GM21367 (cell line): ENCODE measurements around the gene RNASE11.
"Not testable (repeated sequence)": the region's sequence is repeated elsewhere in the genome, so short reads cannot be mapped to it uniquely, and the experiment has no call there.

ENCODE experiments used
- ATAC-seq: cut with Tn5 transposase; IDR thresholded peaks from one replicate; pipeline ENCODE4 v1.9.1; 2021; ENCODE audit not compliant: unreplicated experiment

Gene RNASE11

DNA sequence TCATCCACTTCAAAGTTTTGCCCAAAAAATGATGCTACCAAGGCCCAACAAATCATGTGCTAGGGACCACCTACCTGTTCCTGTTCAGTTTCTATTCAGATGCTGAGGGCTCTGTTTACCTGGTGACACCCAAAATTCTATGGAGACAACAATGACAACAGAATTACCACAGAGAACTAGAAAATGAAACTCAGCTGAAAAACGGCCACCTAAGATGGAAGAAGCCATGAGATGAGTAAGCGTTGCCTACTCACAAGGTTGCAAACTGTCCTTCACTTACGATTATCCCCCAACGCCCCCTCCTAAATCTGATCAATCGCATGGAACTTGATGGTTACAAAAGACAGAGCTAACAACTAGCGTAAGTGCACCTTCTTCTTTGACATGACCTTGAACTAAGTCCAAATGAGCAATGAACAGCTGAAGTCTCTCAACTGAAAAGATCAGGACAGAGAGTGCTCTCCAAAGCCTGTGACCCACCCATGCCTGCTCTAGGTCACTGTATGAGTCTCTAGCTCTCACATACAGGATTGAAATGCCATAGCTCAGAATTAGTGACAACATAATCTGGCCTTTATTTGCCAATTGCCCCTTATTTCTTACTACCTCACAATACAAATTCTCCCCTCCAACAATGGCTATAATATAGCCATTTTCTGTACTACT lies at the start of gene RNASE11:
TSS of gene RNASE11 (minus strand) at position 513 of the 666 bp plus-strand sequence.
- no peak for ATAC-seq

DNA sequence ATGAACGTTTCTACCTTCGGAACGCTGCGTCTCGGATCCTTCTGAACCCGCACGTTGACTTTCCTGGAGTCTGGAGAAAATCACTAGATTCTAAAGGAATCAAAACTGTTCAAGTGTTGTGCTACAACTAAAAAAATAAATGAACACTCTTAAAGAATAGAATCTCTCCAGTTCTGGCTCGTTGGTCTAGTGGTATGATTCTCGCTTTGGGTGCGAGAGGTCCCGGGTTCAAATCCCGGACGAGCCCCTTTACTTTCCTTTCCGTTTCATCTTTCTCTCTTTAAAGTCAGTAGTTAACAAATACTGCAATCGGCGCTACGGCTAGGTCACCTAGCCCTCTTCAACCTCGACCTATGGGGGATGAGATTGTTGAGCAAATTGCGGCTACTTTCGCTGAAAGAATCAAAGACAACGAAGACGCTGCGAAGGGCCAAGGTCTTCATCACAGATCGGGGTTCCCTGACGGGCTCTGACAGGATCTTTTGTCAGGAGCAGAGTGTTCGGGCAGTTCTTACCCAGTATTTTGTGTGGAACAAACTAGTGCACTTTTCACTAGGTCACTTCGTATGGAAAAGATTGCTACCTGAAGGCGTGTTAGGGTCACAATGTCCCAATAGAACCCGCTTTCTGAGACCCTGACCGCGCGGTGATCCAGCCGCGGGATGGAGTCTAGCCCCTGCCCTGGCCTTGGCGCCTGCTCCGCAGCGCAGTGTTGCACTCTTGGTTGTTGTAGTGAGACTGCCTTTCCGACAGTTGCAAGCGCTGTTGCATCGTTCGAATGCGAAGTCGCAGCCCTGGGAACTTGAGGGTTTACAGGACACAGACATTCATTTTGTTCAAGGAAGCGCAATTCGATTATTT lies 45.3 kb upstream of the RNASE11 start:
- peak; percentile 51 for ATAC-seq

DNA sequence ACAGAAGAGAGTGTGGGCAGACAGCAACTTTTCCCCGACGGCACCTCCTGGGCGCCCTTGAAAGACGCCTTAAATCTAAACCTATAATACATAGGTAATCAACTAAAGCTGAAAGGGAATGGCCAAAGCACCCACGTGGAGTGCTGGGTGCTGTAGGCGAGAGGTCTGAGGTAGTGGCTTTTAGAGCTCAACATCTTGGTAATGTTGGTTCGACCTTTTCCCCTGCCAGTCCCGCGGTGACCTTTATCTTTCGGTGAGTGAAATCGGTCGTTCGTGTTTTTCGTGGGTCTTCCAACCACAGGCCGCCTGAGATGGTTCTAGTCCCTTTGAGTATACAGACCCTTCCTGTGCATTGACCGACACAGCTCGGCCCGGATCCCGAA lies 44.6 kb upstream of the RNASE11 start:
- no peak for ATAC-seq

DNA sequence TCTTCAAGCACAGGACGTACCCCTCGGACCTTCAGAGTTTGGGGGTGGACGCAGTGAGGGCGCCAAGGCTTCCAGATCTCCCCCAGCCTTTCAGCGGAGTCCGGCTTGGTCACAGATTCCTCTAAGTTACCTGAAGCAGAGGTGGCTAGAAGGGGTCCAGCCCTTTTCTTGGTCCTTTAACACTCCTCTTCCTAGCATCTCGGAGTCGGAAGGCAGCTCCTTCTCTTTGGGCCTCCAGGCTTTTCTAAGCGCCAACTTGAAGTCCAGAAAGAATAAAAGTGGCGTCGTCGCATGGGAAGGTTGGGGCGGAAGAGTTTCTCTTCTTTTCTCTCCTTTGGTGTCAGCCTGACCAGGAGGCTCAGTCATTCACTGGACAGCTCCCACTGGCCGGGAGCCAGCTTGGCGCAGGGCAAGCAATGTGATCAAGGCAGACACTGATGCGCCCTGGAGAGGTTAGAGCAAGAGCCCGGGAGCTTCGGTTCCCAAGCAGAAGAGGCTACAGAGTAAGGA lies 44.1 kb upstream of the RNASE11 start:
- no peak for ATAC-seq

DNA sequence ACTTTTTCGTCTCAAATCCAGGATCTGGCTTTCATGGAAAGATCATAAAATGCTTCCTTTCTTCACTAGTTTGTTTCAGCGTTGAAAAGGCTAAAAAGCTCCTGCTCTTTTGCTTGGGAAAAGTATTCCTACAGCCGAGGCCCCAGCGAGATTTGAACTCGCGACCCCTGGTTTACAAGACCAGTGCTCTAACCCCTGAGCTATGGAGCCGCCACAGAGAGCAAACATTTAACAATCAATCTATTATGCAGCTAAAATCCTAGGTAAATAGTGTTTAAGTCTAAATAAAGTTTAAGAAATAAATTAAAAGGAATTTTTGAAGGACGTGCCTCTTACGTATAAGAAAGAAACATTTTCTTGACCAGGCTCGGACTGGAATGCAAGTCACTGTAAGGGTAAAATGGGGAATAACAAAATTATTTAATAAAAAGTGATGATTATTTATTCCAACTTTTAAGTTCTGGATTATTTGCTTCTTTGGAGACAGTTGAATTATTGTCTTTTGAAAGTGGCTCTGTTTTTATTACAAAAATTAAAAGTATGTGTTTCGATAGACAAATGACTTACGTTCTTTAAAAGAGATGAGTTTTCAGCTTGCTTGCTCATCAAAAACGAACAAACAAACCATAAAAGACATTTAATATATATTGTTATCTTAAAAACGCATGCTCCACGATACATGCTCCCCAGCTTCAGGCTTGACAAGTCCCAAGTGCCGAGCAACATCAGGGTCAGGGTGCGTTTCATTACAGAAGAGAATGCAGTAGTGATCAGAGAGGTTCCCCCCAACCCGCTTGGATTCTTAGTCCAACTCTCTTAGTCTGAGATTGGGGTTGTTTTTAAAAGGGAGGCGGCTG lies 43.5 kb upstream of the RNASE11 start:
- ATAC-seq, result no peak

- no peak for ATAC-seq
Observed at GRCh38 chr14:20630340-20631022, 42.7 kb upstream of the RNASE11 start.

- no peak for ATAC-seq
Observed at GRCh38 chr14:20628063-20628854, 40.5 kb upstream of the RNASE11 start.

GRCh38 chr14:20627346-20628027 lies 39.7 kb upstream of the RNASE11 start:
- ATAC-seq, result no peak

DNA sequence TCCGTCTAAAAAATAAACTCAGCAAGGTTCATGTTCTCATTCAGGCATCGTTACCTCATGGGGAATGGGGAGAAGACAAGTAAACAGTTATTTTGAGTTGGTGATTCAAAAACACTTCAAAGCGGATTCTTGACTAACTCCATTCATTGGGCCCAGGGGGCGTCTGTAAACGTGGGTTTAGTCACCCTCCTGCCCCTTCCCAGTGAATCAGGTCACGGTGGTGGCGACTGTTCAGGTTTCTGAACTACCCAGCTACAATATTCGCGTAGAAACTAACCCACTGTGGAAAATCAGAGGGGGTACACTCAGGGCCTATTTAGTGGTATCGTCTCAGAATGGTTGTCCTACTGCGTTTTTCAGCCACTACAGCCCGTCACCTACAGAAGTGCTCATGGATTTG lies 38.5 kb upstream of the RNASE11 start:
- no peak for ATAC-seq

- ATAC-seq, result peak; percentile 39
Observed at GRCh38 chr14:20624495-20625070, 36.8 kb upstream of the RNASE11 start.

DNA sequence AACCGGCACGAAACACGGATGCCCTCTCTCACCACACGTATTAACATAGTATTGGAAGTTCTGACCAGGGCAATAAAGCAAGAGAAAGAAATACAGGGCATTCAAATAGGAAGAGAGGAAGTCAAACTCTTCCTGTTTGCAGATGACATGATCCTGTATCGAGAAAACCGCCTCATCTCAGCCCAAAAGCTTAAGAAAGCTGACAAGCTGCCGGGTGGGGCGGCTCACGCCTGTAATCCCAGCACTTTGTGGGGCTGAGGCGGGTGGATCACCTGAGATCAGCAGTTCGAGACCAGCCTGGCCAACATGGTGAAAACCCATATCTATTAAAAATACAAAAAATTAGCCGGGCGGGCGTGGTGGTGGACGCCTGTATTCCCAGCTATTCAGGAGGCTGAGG lies 36.0 kb upstream of the RNASE11 start:
- no peak for ATAC-seq

DNA sequence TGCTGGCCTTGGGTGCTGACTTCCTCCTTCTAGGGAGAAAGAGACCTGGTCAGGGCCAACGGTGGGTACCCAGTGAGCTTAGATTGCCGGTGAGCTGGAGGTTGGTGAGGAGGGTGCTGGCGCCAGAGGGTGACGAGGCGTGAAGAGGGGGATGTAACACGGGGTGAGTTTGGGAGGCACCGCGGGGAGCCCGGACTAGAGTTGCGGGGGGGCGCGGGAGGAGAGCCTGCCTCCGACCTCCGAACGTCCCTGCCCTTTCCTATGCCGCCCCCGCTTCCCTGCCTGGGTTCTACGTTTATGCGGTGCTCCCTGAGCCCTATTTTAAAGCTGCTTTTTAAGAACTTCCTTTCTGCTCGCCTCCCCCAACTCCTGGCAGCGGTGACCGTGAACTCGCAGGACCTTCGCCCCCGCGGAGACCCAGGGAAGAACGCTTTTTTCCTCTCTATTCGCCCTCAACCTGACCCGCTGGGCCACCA lies 35.1 kb upstream of the RNASE11 start:
- no peak for ATAC-seq

GRCh38 chr14:20620798-20621478 lies 33.1 kb upstream of the RNASE11 start:
- no peak for ATAC-seq

- not testable (repeated sequence) for ATAC-seq
Observed at GRCh38 chr14:20619688-20620087, 31.9 kb upstream of the RNASE11 start.

DNA sequence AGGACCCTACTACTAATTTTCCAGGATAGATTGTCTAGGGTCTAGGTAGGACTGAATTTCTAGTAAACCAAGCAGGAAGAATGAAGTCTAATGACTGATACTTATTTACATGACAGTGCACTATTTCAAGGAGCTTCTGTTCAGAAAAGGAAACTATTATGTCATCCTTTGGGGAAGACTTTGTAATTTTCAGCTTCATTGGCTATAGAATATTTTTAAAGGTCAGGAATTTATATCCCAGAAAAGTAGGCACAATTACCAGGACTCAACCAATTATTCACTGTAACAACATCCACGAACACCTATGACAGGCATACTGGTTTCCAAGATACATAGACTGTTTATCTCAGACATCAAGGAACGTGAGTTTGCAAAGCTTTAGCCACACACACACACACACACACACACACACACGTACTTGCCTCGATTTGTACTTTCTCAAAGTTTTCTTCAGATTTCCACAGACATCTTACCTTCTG lies 30.5 kb upstream of the RNASE11 start:
- no peak for ATAC-seq

DNA sequence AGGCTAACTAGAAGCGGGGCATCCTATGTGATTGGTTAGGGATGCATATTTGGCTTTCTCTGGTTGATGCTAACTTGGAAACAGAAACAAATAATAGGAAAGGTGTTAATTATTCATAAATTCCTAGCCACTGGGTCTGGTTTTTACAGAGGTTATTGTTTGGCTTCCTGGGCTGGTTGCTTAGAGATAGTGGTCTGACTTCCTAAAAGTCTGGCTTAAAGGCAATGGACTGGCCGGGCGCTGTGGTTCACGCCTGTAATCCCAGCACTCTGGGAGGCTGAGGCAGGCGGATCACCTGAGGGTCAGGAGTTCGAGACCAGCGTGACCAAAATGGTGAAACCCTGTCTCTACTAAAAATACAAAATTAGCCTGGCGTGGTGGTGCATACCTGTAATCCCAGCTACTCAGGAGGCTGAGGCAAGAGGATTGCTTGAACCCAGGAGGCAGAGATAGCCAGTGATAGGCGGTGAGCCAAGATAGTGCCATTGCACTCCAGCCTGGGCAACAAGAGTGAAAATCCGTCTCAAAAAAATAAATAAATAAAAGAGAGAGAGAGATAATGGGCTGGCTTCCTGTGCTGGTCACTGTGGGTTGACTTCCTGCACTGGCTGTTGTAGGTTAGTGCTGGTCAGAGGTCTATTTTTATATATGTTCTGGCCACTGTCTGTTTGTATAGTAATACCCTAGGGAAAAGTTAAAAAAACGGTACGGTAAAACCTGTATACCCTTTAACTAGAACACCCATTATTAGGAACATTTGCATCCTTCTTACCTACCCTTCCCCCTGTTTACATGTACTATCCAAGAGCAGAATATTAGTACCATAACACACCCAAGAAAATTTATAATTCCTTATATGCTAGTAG lies 29.6 kb upstream of the RNASE11 start:
- ATAC-seq, result no peak

GRCh38 chr14:20615996-20616395 lies 28.2 kb upstream of the RNASE11 start:
- no peak for ATAC-seq
